CD4-positive, CD25-positive, alpha-beta regulatory T cell (primary cell): ENCODE measurements around the gene ZNF771. TPM values are rescaled to one million over a fixed set of nuclear protein-coding genes. Genes with fewer than 3 reads are reported as not detected.
"Not testable (repeated sequence)": the region's sequence is repeated elsewhere in the genome, so short reads cannot be mapped to it uniquely, and the experiment has no call there.

Source experiments
- ATAC-seq, 2 donors: fragments of 150-1000 bp; cut with Tn5 transposase; one replicate each; pipeline ENCODE4 v1.10.0; 2021; ENCODE audit warnings: low read depth in 2 of 2, moderate number of reproducible peaks in 2 of 2, moderate library complexity in 1 of 2
- DNase-seq, 3 donors: peaks; one replicate each; pipeline versions ENCODE4 v3.0.0 to v3.0.0-alpha.2; 2012 to 2022; ENCODE audit warnings: mixed read lengths in 1 of 3
- H3K27ac ChIP-seq: one replicate; pipeline ENCODE4 v1.7.0; 2013; ENCODE audit warnings: mild to moderate bottlenecking, low read length; ENCODE audit not compliant: insufficient read depth, poor library complexity, severe bottlenecking
- H3K27me3 ChIP-seq: one replicate; pipeline ENCODE4 v1.7.0; 2013; ENCODE audit warnings: low read length; ENCODE audit not compliant: control insufficient read depth, insufficient read depth
- H3K36me3 ChIP-seq: one replicate; pipeline ENCODE4 v1.7.0; 2013; ENCODE audit warnings: mild to moderate bottlenecking, low read length, moderate library complexity; ENCODE audit not compliant: control insufficient read depth, insufficient read depth
- H3K4me1 ChIP-seq: 2 replicates; pipeline ENCODE4 v1.7.0; 2013; ENCODE audit warnings: mild to moderate bottlenecking, low read length; ENCODE audit not compliant: insufficient read depth, control insufficient read depth, poor library complexity, severe bottlenecking
- H3K4me3 ChIP-seq: one replicate; pipeline ENCODE4 v1.7.0; 2013; ENCODE audit warnings: low read depth, mild to moderate bottlenecking, low read length, moderate library complexity
- H3K9me3 ChIP-seq, 2 experiments: 1 replicate in 1 of 2; 2 replicates in 1 of 2; pipeline ENCODE4 v1.7.0; 2013; ENCODE audit warnings: low read length in 2 of 2, mild to moderate bottlenecking in 1 of 2, moderate library complexity in 1 of 2; ENCODE audit not compliant: control insufficient read depth in 2 of 2
- H3K27ac Mint-ChIP-seq, 3 donors: one replicate each; pipeline ENCODE4 v1.8.0; 2020 to 2022; ENCODE audit warnings: mild to moderate bottlenecking in 3 of 3, mixed read lengths in 3 of 3, moderate library complexity in 2 of 3
- H3K27me3 Mint-ChIP-seq: one replicate; pipeline ENCODE4 v1.8.0; 2022; ENCODE audit warnings: mild to moderate bottlenecking, mixed read lengths
- H3K36me3 Mint-ChIP-seq: one replicate; pipeline ENCODE4 v1.8.0; 2020; ENCODE audit warnings: mixed read lengths
- H3K4me1 Mint-ChIP-seq, 4 donors: one replicate each; pipeline ENCODE4 v1.8.0; 2020 to 2022; ENCODE audit warnings: mixed read lengths in 4 of 4, mild to moderate bottlenecking in 1 of 4
- H3K4me3 Mint-ChIP-seq, 4 donors: one replicate each; pipeline ENCODE4 v1.8.0; 2020 to 2022; ENCODE audit warnings: mild to moderate bottlenecking in 4 of 4, mixed read lengths in 4 of 4, moderate library complexity in 3 of 4
- H3K9me3 Mint-ChIP-seq, 7 donors: one replicate each; pipeline ENCODE4 v1.8.0; 2020 to 2022; ENCODE audit warnings: mixed read lengths in 7 of 7, mild to moderate bottlenecking in 3 of 7, moderate library complexity in 2 of 7
- polyA plus RNA-seq, 4 donors: library from polyadenylated mRNA; unstranded; fragments of 300-500 nt; fragmentation: Illumina TruSeq; gene quantifications; one replicate each; pipeline ENCODE4 v1.2.3, GENCODE V29; 2021
- total RNA-seq: library from RNA; stranded (reverse); gene quantifications from one replicate; pipeline ENCODE4 v1.2.3, GENCODE V29; 2022

Gene ZNF771
- total and polyA plus RNA-seq, 5 donors from 2014 or later, result 1.7 to 3.8 (median 3.1) TPM

DNA sequence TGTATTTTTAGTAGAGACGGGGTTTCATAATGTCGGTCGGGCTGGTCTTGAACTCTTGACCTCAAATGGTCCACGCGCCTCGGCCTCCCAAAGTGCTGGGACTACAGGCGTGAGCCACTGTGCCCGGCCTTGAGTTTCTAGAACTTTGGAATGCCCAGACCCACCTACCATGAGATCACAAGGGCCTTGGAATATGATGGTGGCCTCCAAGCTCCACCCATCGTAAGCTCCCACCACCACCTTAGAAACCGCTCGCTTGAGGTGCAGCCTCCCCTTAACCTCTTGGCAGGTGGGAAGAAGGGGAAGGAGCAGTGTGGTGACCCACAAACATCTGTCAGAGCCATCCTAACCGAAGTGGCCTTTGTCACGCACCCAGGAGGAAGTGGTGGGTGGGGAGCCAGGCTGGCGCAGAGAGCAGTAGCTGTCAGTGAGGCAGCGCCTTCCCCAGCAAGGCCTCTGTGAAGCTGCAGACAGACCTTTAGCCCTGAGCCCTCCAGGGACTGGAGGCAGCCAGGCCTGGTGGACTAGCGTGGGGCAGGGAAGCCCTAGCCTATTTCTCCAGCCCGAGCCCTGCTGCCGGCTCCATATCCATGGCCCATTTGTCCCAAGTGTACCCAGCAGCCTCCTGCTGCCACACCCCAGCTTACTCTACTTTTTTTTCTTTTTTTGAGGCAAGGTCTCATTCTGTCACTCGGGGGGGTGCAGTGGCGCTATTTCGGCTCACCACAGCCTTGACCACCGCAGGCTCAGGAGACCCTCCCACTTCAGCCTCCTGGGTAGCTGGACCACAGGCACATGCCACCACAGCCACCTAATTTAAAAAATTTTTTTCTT lies 51.4 kb downstream of the ZNF771 start:
- peak overlapping the region; percentile 44 for H3K4me3 ChIP-seq
- H3K4me1 ChIP-seq, result peaks cover 27% of the 10 kb centered on the region
- no peaks in the 10 kb centered on the region for H3K27me3 Mint-ChIP-seq
- H3K9me3 ChIP-seq, result no peaks in the 10 kb centered on the region
- peak overlapping the region; percentile 84 to 99 (median 90) for H3K27ac Mint-ChIP-seq
- DNase-seq (peak in 2 of 3 donors; percentile 60 to 96), ATAC-seq (peak; percentile 97 to 98)
- peak overlapping the region; percentile 60 for H3K27ac ChIP-seq
- peak overlapping the region; percentile 36 to 62 (median 54) for H3K4me3 Mint-ChIP-seq
- H3K9me3 Mint-ChIP-seq, result no peaks in the 10 kb centered on the region
- no peaks in the 10 kb centered on the region for H3K36me3 Mint-ChIP-seq
- H3K4me1 Mint-ChIP-seq, result peaks cover 6 to 48% (median 18%) of the 10 kb centered on the region in 4 donors
- no peaks in the 10 kb centered on the region for H3K36me3 ChIP-seq
- H3K27me3 ChIP-seq, result no peaks in the 10 kb centered on the region

DNA sequence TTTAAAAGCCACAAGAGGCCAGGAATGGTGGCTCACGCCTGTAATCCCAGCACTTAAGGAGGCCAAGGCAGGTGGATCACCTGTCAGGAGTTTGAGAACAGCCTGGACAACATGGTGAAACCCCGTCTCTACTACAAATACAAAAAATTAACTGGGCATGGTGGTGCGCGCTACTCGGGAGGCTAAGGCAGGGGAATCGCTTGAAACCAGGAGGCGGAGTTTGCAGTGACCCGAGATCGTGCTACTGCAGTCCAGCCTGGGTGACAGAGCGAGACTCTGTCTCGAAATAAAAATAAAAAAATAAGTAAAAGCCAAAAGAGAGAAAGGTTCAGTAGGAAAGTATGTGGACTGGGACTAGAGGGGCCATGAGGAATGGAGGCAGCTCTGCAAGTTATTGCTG lies 52.0 kb downstream of the ZNF771 start:
- Histone ChIP-seq H3K36me3 (no peaks in the 10 kb centered on the region), H3K27ac (peak overlapping the region; percentile 60), H3K27me3 (no peaks in the 10 kb centered on the region), H3K9me3 (no peaks in the 10 kb centered on the region), H3K4me3 (no peak overlapping the region), H3K4me1 (peaks cover 27% of the 10 kb centered on the region)
- Mint-ChIP-seq H3K36me3 (no peaks in the 10 kb centered on the region), H3K27ac (peak overlapping the region; percentile 84 to 99 (median 90)), H3K4me3 (peak overlapping the region in 1 of 4 donors; percentile 36), H3K27me3 (no peaks in the 10 kb centered on the region), H3K9me3 (no peaks in the 10 kb centered on the region), H3K4me1 (peaks cover 6 to 41% (median 14%) of the 10 kb centered on the region in 4 donors)
- DNase-seq (no peak), ATAC-seq (no peak)

- not testable (repeated sequence) for H3K4me3 ChIP-seq, H3K27me3 ChIP-seq, H3K36me3 ChIP-seq, ATAC-seq, H3K4me3 Mint-ChIP-seq, H3K27ac ChIP-seq, DNase-seq, H3K36me3 Mint-ChIP-seq, H3K27me3 Mint-ChIP-seq, H3K9me3 ChIP-seq, H3K9me3 Mint-ChIP-seq, H3K27ac Mint-ChIP-seq
- peaks cover 5 to 38% (median 13%) of the 10 kb centered on the region in 4 donors for H3K4me1 Mint-ChIP-seq
- H3K4me1 ChIP-seq, result peaks cover 23% of the 10 kb centered on the region
Measured at GRCh38 chr16:30461426-30461825, 54.0 kb downstream of the ZNF771 start.

DNA sequence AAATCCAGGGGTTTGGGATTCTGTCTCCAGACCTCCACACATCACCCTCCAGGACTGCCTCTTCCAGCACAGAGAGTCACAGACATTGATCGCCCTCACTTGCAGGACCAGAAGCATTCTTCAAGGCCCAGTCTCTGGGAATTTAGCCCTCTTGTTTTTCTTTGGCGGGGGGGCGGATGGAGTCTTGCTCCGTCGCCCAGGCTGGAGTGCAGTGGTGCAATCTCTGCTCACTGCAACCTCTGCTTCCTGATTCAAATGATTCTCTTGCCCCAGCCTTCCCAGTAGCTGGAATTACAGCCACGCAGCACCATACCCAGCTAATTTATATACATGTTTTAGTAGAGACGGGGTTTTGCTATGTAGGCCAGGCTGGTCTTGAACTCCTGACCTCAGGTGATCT lies 56.7 kb downstream of the ZNF771 start:
- Mint-ChIP-seq H3K36me3 (no peaks in the 10 kb centered on the region), H3K9me3 (no peaks in the 10 kb centered on the region), H3K4me1 (peaks cover 0 to 23% (median 5%) of the 10 kb centered on the region in 4 donors), H3K27me3 (no peaks in the 10 kb centered on the region), H3K4me3 (no peak overlapping the region), H3K27ac (peak overlapping the region in 2 of 3 donors; percentile 45 to 55)
- Histone ChIP-seq H3K9me3 (no peaks in the 10 kb centered on the region), H3K27ac (no peak overlapping the region), H3K4me1 (peaks cover 5% of the 10 kb centered on the region), H3K27me3 (no peaks in the 10 kb centered on the region), H3K4me3 (no peak overlapping the region), H3K36me3 (no peaks in the 10 kb centered on the region)
- DNase-seq (no peak), ATAC-seq (no peak)

Other genes starting within 250 kb of the ZNF771 start
- 850 TPM for gene CORO1A, start 224.0 kb upstream of the ZNF771 start, total RNA-seq
- gene CORO1A, start 224.0 kb upstream of the ZNF771 start, polyA plus RNA-seq, result 1,000 to 10,000 TPM; 1,269 to 1,770 (median 1,540) TPM
- gene BOLA2B, start 213.9 kb upstream of the ZNF771 start, total RNA-seq, result 58.2 TPM
- gene BOLA2B, start 213.9 kb upstream of the ZNF771 start, polyA plus RNA-seq, result 100 to 1,000 TPM; 163 to 225 (median 191) TPM
- gene SLX1A, start 213.7 kb upstream of the ZNF771 start, total RNA-seq, result 50.3 TPM
- 100 to 1,000 TPM in 3 of 4 donors, 10 to 100 TPM in 1; 56.8 to 136 (median 102) TPM for gene SLX1A, start 213.7 kb upstream of the ZNF771 start, polyA plus RNA-seq
- 19.3 TPM for gene SULT1A3, start 208.4 kb upstream of the ZNF771 start, total RNA-seq
- gene SULT1A3, start 208.4 kb upstream of the ZNF771 start, polyA plus RNA-seq, result 1 to 10 TPM in 1 of 4 donors, under 1 TPM in 2, not detected in 1; 0.71 to 1.5 (median 0.91) TPM
- 30.5 TPM for gene NPIPB13, start 159.1 kb upstream of the ZNF771 start, total RNA-seq
- 1 to 10 TPM in 1 of 4 donors, under 1 TPM in 3; 0.68 to 1.0 (median 0.86) TPM for gene NPIPB13, start 159.1 kb upstream of the ZNF771 start, polyA plus RNA-seq
- gene CD2BP2, start 52.3 kb upstream of the ZNF771 start, total RNA-seq, result 46.7 TPM
- 10 to 100 TPM; 33.5 to 42.1 (median 37.2) TPM for gene CD2BP2, start 52.3 kb upstream of the ZNF771 start, polyA plus RNA-seq
- gene TBC1D10B, start 37.1 kb upstream of the ZNF771 start, total RNA-seq, result 32.2 TPM
- gene TBC1D10B, start 37.1 kb upstream of the ZNF771 start, polyA plus RNA-seq, result 10 to 100 TPM in 1 of 4 donors, 1 to 10 TPM in 3; 7.1 to 11.7 (median 8.2) TPM
- 4.1 TPM for gene MYL11, start 32.8 kb upstream of the ZNF771 start, total RNA-seq
- 1 to 10 TPM in 1 of 4 donors, not detected in 3; 1.7 TPM for gene MYL11, start 32.8 kb upstream of the ZNF771 start, polyA plus RNA-seq
- 198 TPM for gene SEPTIN1, start 25.0 kb upstream of the ZNF771 start, total RNA-seq
- gene SEPTIN1, start 25.0 kb upstream of the ZNF771 start, polyA plus RNA-seq, result 100 to 1,000 TPM; 157 to 205 (median 170) TPM
- 6.0 TPM for gene ZNF48, start 12.2 kb upstream of the ZNF771 start, total RNA-seq
- gene ZNF48, start 12.2 kb upstream of the ZNF771 start, polyA plus RNA-seq, result 1 to 10 TPM; 4.5 to 8.0 (median 6.7) TPM
- gene DCTPP1, start 22.4 kb downstream of the ZNF771 start, total RNA-seq, result 20.1 TPM
- gene DCTPP1, start 22.4 kb downstream of the ZNF771 start, polyA plus RNA-seq, result 100 to 1,000 TPM in 3 of 4 donors, 10 to 100 TPM in 1; 93.5 to 110 (median 103) TPM
- 26.0 TPM for gene SEPHS2, start 38.3 kb downstream of the ZNF771 start, total RNA-seq
- gene SEPHS2, start 38.3 kb downstream of the ZNF771 start, polyA plus RNA-seq, result 10 to 100 TPM; 76.4 to 89.8 (median 81.5) TPM
- gene ITGAL, start 65.1 kb downstream of the ZNF771 start, total RNA-seq, result 393 TPM
- 100 to 1,000 TPM; 106 to 155 (median 116) TPM for gene ITGAL, start 65.1 kb downstream of the ZNF771 start, polyA plus RNA-seq
- 4.0 TPM for gene ZNF768, start 119.0 kb downstream of the ZNF771 start, total RNA-seq
- gene ZNF768, start 119.0 kb downstream of the ZNF771 start, polyA plus RNA-seq, result 1 to 10 TPM in 1 of 4 donors, under 1 TPM in 3; 0.40 to 1.2 (median 0.66) TPM
- gene ZNF747, start 127.3 kb downstream of the ZNF771 start, total RNA-seq, result 5.0 TPM
- gene ZNF747, start 127.3 kb downstream of the ZNF771 start, polyA plus RNA-seq, result 1 to 10 TPM; 6.4 to 9.4 (median 8.6) TPM
- gene ZNF764, start 150.8 kb downstream of the ZNF771 start, total RNA-seq, result 15.6 TPM
- 1 to 10 TPM; 4.8 to 6.5 (median 5.7) TPM for gene ZNF764, start 150.8 kb downstream of the ZNF771 start, polyA plus RNA-seq
- gene ZNF688, start 164.1 kb downstream of the ZNF771 start, total RNA-seq, result 12.1 TPM
- 10 to 100 TPM; 34.5 to 59.1 (median 50.5) TPM for gene ZNF688, start 164.1 kb downstream of the ZNF771 start, polyA plus RNA-seq
- gene ZNF785, start 178.1 kb downstream of the ZNF771 start, total RNA-seq, result 9.3 TPM
- gene ZNF785, start 178.1 kb downstream of the ZNF771 start, polyA plus RNA-seq, result 1 to 10 TPM; 1.4 to 3.5 (median 2.5) TPM
- gene ZNF689, start 202.8 kb downstream of the ZNF771 start, total RNA-seq, result 14.0 TPM
- gene ZNF689, start 202.8 kb downstream of the ZNF771 start, polyA plus RNA-seq, result 10 to 100 TPM in 2 of 4 donors, 1 to 10 TPM in 2; 8.1 to 16.0 (median 12.2) TPM
- 104 TPM for gene PRR14, start 243.4 kb downstream of the ZNF771 start, total RNA-seq
- 10 to 100 TPM; 12.7 to 15.5 (median 13.8) TPM for gene PRR14, start 243.4 kb downstream of the ZNF771 start, polyA plus RNA-seq